ENCODE data around the gene SIPA1L3.

DNA sequence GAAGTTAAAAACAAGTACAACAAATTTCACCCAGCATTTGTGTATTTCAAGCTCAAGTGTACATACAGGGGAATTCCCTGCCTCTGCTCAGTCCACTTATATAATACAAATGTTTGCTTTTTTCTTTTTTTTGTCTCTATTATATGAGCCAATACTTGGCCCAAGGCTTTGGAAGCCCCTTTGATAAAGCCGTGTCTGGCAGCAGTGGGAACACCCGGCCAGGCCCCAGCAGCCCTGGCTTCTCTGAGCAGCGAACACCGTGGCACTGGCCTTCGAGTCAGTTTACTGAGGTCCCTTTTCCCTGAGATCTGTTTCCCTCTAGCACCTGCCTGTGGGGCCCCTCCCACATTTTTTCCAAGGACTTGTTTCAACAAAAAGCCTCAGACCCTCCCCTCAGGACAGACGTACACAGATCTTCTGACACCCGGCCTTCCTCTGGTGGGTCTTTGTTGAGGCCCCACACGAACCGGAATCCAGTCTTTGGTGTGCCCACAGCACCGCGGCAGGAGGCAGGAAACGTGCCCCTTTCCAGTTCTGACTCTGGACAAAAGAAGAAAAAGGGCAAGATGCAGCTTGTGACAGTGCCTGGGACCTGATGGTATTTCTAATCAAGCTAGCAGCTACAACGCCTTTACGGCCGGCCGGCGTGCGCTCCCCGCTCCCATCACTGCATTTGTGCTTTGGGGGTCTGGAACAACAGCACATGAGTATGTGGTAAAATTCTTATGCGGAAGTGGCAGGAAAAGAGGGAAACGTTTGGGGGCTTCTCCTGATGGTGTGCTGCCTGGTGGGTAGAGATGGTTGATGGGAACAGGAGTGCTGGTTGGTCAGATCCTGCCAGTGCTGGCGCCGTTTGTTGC, 13.8 kb downstream of the SIPA1L3 start:
- TF ChIP-seq, protein P1, sequence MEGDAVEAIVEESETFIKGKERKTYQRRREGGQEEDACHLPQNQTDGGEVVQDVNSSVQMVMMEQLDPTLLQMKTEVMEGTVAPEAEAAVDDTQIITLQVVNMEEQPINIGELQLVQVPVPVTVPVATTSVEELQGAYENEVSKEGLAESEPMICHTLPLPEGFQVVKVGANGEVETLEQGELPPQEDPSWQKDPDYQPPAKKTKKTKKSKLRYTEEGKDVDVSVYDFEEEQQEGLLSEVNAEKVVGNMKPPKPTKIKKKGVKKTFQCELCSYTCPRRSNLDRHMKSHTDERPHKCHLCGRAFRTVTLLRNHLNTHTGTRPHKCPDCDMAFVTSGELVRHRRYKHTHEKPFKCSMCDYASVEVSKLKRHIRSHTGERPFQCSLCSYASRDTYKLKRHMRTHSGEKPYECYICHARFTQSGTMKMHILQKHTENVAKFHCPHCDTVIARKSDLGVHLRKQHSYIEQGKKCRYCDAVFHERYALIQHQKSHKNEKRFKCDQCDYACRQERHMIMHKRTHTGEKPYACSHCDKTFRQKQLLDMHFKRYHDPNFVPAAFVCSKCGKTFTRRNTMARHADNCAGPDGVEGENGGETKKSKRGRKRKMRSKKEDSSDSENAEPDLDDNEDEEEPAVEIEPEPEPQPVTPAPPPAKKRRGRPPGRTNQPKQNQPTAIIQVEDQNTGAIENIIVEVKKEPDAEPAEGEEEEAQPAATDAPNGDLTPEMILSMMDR (IDR thresholded peaks at IDR 0.05): no peak
- no peak for TF ChIP-seq POLR2A (IDR thresholded peaks at IDR 0.05)
